Lung (tissue), 12 donors: ENCODE data around the gene XDH. TPM values are rescaled to one million over a fixed set of nuclear protein-coding genes. Genes with fewer than 3 reads are reported as not detected.

Experiments
- ATAC-seq: fragments of 200-7000 bp; cut with Tn5 transposase; one replicate; pipeline ENCODE4 v1.9.1; 2020; ENCODE audit warnings: moderate number of reproducible peaks; ENCODE audit not compliant: insufficient read depth, low FRiP score
- DNase-seq, 3 donors: peaks; one replicate each; pipeline ENCODE4 v3.0.0-alpha.2; 2013 to 2017
- H3K27ac ChIP-seq, 2 donors: one replicate each; pipeline ENCODE4 v1.5.1; 2013; ENCODE audit warnings: mild to moderate bottlenecking in 2 of 2, moderate library complexity in 2 of 2, control low read depth in 1 of 2, inconsistent platforms in 1 of 2, low read depth in 1 of 2, low read length in 1 of 2
- H3K27me3 ChIP-seq, 3 donors: one replicate each; pipeline ENCODE4 v1.5.1; 2013; ENCODE audit warnings: low read length in 2 of 3; ENCODE audit not compliant: control insufficient read depth in 3 of 3, insufficient read depth in 3 of 3
- H3K36me3 ChIP-seq, 4 donors: one replicate each; pipeline ENCODE4 v1.5.1; 2013; ENCODE audit warnings: low read length in 4 of 4, mild to moderate bottlenecking in 1 of 4, moderate library complexity in 1 of 4; ENCODE audit not compliant: control insufficient read depth in 4 of 4, insufficient read depth in 4 of 4
- H3K4me1 ChIP-seq, 5 donors: one replicate each; pipeline ENCODE4 v1.5.1; 2013; ENCODE audit warnings: low read length in 5 of 5, mild to moderate bottlenecking in 2 of 5, moderate library complexity in 1 of 5; ENCODE audit not compliant: control insufficient read depth in 5 of 5, insufficient read depth in 5 of 5
- H3K4me3 ChIP-seq: one replicate; pipeline ENCODE4 v1.5.1; 2013; ENCODE audit warnings: mild to moderate bottlenecking, control low read depth, moderate library complexity
- H3K9ac ChIP-seq, 2 donors: one replicate each; pipeline ENCODE4 v1.5.1; 2013; ENCODE audit warnings: low read length in 2 of 2, control low read depth in 1 of 2; ENCODE audit not compliant: insufficient read depth in 1 of 2
- H3K9me3 ChIP-seq, 4 donors: one replicate each; pipeline ENCODE4 v1.5.1; 2013; ENCODE audit warnings: low read length in 3 of 4, mild to moderate bottlenecking in 1 of 4, moderate library complexity in 1 of 4; ENCODE audit not compliant: control insufficient read depth in 4 of 4, insufficient read depth in 3 of 4
- WGBS, 2 donors: extraction: QIAGEN DNeasy Blood & Tissue Kit; methylation state at CpG; one replicate each; pipeline ENCODE4 v1.1.7; 2013; 5-methylcytosine and 5-hydroxymethylcytosine counted together
- polyA plus RNA-seq, 2 donors: library from polyadenylated mRNA; stranded (reverse); fragments of 200-250 nt; gene quantifications; one replicate each; pipeline ENCODE4 v1.2.1, GENCODE V29; 2013
- total RNA-seq, 2 donors: library from RNA; depleted of rRNA in 1 of 2; stranded (reverse); fragments of >200 nt in 1 of 2; gene quantifications; one replicate each; pipeline ENCODE4 v1.2.1, GENCODE V29; 2014 to 2021
- TF ChIP-seq, protein P1 (sequence below): IDR thresholded peaks from 2 replicates; pipeline ENCODE4 v1.5.1; 2012; ENCODE audit warnings: mild to moderate bottlenecking; ENCODE audit errors: control extremely low read depth, extremely low read depth
- donor health status: control.
- donor health status: control.
- donor health status: Bipolar disorder and iron deficiency.
- donor health status: healthy.
- donor health status: DM: yes; HTN: yes; CAD: no.

XDH gene
- total and polyA plus RNA-seq, 4 donors: 0.12 to 1.5 (median 0.60) TPM

DNA sequence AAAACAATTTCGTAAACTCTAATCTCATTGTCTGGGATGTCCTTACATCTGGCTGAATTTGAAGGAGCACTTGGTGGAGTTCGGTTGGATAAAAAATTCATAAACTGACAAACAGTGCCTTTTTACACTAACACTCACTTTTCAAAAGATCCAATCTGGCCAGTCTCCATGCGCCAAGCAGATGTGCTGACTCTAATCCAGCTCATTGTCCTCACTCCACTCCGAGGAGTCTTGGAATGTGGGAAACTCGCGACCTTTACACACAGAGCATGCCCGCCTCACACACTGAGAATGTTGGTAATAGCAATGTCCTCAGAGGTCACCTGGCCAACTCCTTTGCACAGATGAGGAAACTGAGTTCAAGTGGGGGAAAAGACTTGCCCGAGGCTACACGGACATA lies 66.8 kb downstream of the XDH start:
- DNase-seq: peak; percentile 54 to 69 (median 64)
- TF ChIP-seq, protein P1, sequence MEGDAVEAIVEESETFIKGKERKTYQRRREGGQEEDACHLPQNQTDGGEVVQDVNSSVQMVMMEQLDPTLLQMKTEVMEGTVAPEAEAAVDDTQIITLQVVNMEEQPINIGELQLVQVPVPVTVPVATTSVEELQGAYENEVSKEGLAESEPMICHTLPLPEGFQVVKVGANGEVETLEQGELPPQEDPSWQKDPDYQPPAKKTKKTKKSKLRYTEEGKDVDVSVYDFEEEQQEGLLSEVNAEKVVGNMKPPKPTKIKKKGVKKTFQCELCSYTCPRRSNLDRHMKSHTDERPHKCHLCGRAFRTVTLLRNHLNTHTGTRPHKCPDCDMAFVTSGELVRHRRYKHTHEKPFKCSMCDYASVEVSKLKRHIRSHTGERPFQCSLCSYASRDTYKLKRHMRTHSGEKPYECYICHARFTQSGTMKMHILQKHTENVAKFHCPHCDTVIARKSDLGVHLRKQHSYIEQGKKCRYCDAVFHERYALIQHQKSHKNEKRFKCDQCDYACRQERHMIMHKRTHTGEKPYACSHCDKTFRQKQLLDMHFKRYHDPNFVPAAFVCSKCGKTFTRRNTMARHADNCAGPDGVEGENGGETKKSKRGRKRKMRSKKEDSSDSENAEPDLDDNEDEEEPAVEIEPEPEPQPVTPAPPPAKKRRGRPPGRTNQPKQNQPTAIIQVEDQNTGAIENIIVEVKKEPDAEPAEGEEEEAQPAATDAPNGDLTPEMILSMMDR: no peak
- no peaks in the 10 kb centered on the region for H3K9me3 ChIP-seq
- H3K4me3 ChIP-seq: no peak overlapping the region
- WGBS, 2 donors: 72 to 74% methylated on average over 9 of the region's 9 CpGs
- H3K4me1 ChIP-seq: peaks cover 0 to 13% (median 0%) of the 10 kb centered on the region in 5 donors
- ATAC-seq: no peak
- H3K36me3 ChIP-seq: no peaks in the 10 kb centered on the region
- H3K27me3 ChIP-seq: peaks cover 0 to 6% (median 0%) of the 10 kb centered on the region in 3 donors
- no peak overlapping the region for H3K9ac ChIP-seq
- no peak overlapping the region for H3K27ac ChIP-seq

- H3K36me3 ChIP-seq: no peaks in the 10 kb centered on the region
- H3K9ac ChIP-seq: no peak overlapping the region
- H3K27me3 ChIP-seq: peaks cover 0 to 6% (median 0%) of the 10 kb centered on the region in 3 donors
- H3K4me3 ChIP-seq: no peak overlapping the region
- ATAC-seq (no peak), DNase-seq (no peak)
- peaks cover 0 to 13% (median 0%) of the 10 kb centered on the region in 5 donors for H3K4me1 ChIP-seq
- TF ChIP-seq, protein P1: no peak
- 85% methylated on average over 6 of the region's 6 CpGs for WGBS, 2 donors
- H3K27ac ChIP-seq: no peak overlapping the region
- no peaks in the 10 kb centered on the region for H3K9me3 ChIP-seq
Observed at GRCh38 chr2:31347319-31347718, 67.2 kb downstream of the XDH start.

GRCh38 chr2:31344447-31344846 lies 70.1 kb downstream of the XDH start:
- Histone ChIP-seq H3K9me3 (no peaks in the 10 kb centered on the region), H3K27ac (no peak overlapping the region), H3K36me3 (no peaks in the 10 kb centered on the region), H3K4me3 (no peak overlapping the region), H3K4me1 (peaks cover 0 to 13% (median 0%) of the 10 kb centered on the region in 5 donors), H3K9ac (no peak overlapping the region), H3K27me3 (peaks cover 0 to 11% (median 0%) of the 10 kb centered on the region in 3 donors)
- ATAC-seq (no peak), DNase-seq (no peak)
- WGBS, 2 donors: 82 to 86% methylated on average over 4 of the region's 4 CpGs
- TF ChIP-seq, protein P1: no peak

GRCh38 chr2:31341351-31341750 lies 73.2 kb downstream of the XDH start:
- no peak overlapping the region for H3K4me3 ChIP-seq
- peaks cover 0 to 11% (median 0%) of the 10 kb centered on the region in 3 donors for H3K27me3 ChIP-seq
- H3K9ac ChIP-seq: no peak overlapping the region
- ATAC-seq: no peak
- H3K27ac ChIP-seq: no peak overlapping the region
- TF ChIP-seq, protein P1: no peak
- WGBS, 2 donors: 86 to 93% methylated on average over 6 of the region's 6 CpGs
- H3K36me3 ChIP-seq: no peaks in the 10 kb centered on the region
- no peaks in the 10 kb centered on the region for H3K4me1 ChIP-seq
- no peak for DNase-seq
- H3K9me3 ChIP-seq: no peaks in the 10 kb centered on the region
